ENCODE data around the gene ADCK1. TPM values are rescaled to one million over a fixed set of nuclear protein-coding genes. Genes with fewer than 3 reads are reported as not detected.

Gene ADCK1
- total and polyA plus RNA-seq, 2 of the 13 experiments (the other 11 are each of a cell fraction or from before 2014, with no cell fraction given): 3.9 to 6.3 TPM

DNA sequence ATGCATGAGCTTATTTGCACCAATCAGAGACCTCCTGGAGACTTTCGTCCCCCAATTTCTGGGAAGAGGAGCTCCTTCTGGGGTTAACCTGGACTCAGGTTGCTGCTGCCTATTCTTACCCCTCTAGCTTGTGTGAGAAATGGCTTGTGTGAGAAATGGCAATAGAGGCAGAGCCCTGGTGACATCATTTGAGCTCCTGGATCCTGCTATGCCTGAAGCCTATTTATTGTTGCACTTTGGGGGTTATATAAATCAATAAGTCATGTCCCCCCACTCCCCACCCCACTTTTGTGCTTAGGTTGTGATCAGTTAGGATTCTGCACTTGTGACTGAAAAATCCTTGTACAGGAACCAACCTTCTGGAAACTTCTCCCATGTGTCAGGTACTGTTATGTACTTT, 167.2 kb downstream of the ADCK1 start:
- Histone ChIP-seq H3K27ac (ENCODE audit: extremely low read length, insufficient read depth, low read length) (no peak overlapping the region), H2AFZ (ENCODE audit: low read length) (no peak overlapping the region), H3K4me1 (ENCODE audit: insufficient read depth, low read length) (0 out of 2 replicates have a peak, but pooled peaks cover 4% of the 10 kb centered on the region), H3K9ac (ENCODE audit: insufficient read depth, low read depth, low read length) (no peak overlapping the region), H3K4me3 (replicated peaks in 1 of 3; ENCODE audit: insufficient read depth in 1 of 3, low read depth in 2 of 3, low read length in 3 of 3) (no peak overlapping the region), H3K27me3 (ENCODE audit: control insufficient read depth in 1 of 2, insufficient read depth in 2 of 2, low read length in 2 of 2) (no peaks in the 10 kb centered on the region; a peak in 1 of 5 replicates), H3K79me2 (ENCODE audit: insufficient read depth, low read length) (no peaks in the 10 kb centered on the region), H3K9me3 (ENCODE audit: low read length) (no peaks in the 10 kb centered on the region), H3K4me2 (ENCODE audit: low read depth, low read length) (no peak overlapping the region), H4K20me1 (ENCODE audit: insufficient read depth, low read length) (no peaks in the 10 kb centered on the region), H3K36me3 (replicated peaks in 1 of 2; ENCODE audit: control insufficient read depth in 1 of 2, insufficient read depth in 2 of 2, low read length in 2 of 2) (no peaks in the 10 kb centered on the region)
- in situ Hi-C loops (cut with HindIII; ENCODE audit: extremely low pct_ligation_motif_present, low pct_unique_long_range_greater_than_20kb) (no loop called here), intact Hi-C loops (cut with micrococcal nuclease; ENCODE audit: unreplicated experiment) (no loop called here)
- no TSS peak for BruUV-seq (replicated peaks)
- ChIA-PET CTCF (ENCODE audit: low intra/inter-chr PET ratio, low total read pairs) (no interaction called here), POLR2A (no interaction called here)
- no peak for DNase-seq (ENCODE audit: low spot score)
- ATAC-seq: no peak
- no peak for FAIRE-seq
- no CpG with 5 or more reads among the region's 1 CpG for WGBS (ENCODE audit: low lambda C conversion rate)
- TF ChIP-seq CBX2 (IDR thresholded peaks at IDR 0.05; ENCODE audit: low read depth, low read length) (no peak), CBX2 (CRISPR knock-in tag; IDR thresholded peaks at IDR 0.05; ENCODE audit: low read depth) (no peak), ZNF329 (CRISPR knock-in tag; IDR thresholded peaks at IDR 0.05; ENCODE audit: low read depth) (peak; percentile 95)

DNA sequence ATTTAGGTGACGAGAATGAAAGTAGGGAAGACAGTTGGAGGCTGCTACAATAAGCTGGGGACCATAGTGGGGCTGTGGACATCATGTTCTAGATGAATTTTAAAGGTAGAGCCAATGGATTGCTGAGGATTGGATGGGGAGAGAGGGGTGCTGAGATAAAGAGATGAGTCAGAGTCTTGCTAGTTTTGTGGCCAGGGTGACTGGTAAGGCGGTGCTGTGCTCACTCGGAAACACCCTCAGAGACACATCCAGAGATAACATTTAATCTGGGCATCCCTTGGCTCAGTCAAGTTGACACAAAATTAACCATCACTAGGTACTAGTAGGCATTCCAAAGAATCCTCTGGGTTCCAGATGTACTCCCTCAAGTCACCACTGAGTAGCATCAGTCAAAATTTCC, 170.7 kb downstream of the ADCK1 start:
- Histone ChIP-seq H3K4me2 (ENCODE audit: low read depth, low read length) (no peak overlapping the region), H3K4me3 (replicated peaks in 1 of 3; ENCODE audit: insufficient read depth in 1 of 3, low read depth in 2 of 3, low read length in 3 of 3) (no peak overlapping the region), H3K9ac (ENCODE audit: insufficient read depth, low read depth, low read length) (no peak overlapping the region), H2AFZ (ENCODE audit: low read length) (no peak overlapping the region), H3K79me2 (ENCODE audit: insufficient read depth, low read length) (no peaks in the 10 kb centered on the region), H3K27me3 (ENCODE audit: control insufficient read depth in 1 of 2, insufficient read depth in 2 of 2, low read length in 2 of 2) (peaks cover 0 to 1% of the 10 kb centered on the region in 2 experiments; a peak in 2 of 5 replicates), H3K36me3 (replicated peaks in 1 of 2; ENCODE audit: control insufficient read depth in 1 of 2, insufficient read depth in 2 of 2, low read length in 2 of 2) (no peaks in the 10 kb centered on the region), H4K20me1 (ENCODE audit: insufficient read depth, low read length) (no peaks in the 10 kb centered on the region), H3K9me3 (ENCODE audit: low read length) (no peaks in the 10 kb centered on the region), H3K4me1 (ENCODE audit: insufficient read depth, low read length) (0 out of 2 replicates have a peak, but pooled peaks cover 2% of the 10 kb centered on the region), H3K27ac (ENCODE audit: extremely low read length, insufficient read depth, low read length) (no peak overlapping the region)
- TF ChIP-seq HNF4A (CRISPR knock-in tag; IDR thresholded peaks at IDR 0.05) (no peak), ZNF24 (IDR thresholded peaks at IDR 0.05) (no peak)
- ATAC-seq: no peak
- POLR2A ChIA-PET: no interaction called here
- no peak for FAIRE-seq
- DNase-seq (ENCODE audit: low spot score): no peak
- intact Hi-C loops (cut with micrococcal nuclease; ENCODE audit: unreplicated experiment): no loop called here
- 10% methylated on average over 3 of the region's 3 CpGs for WGBS (ENCODE audit: low lambda C conversion rate)
- BruUV-seq (replicated peaks): no TSS peak
- CTCF ChIA-PET (ENCODE audit: low intra/inter-chr PET ratio, low total read pairs): no interaction called here
- in situ Hi-C loops (cut with HindIII; ENCODE audit: extremely low pct_ligation_motif_present, low pct_unique_long_range_greater_than_20kb): no loop called here

Data from HepG2 (cell line).